ENCODE measurements around the gene ROBO4.

The ROBO4 gene

DNA sequence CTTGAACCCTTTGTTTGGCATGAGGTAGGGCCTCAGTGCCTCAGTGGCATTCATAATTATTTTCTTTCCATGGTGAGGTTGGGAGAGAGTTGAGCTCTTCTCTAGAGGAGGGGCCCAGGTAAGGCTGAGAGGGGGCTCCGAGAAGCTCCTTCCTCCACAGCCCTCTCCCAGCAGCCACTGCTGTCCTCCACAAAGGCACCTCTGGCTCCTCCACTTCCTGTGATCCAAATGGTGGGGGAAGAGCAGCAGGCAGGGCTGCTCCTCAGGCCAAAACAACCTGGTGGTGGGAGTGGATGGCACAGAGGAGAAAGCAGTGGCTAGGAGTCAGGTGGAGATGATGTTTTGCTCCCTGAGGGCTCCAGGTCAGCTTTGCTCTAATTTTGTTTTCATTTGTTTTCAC, 13.3 kb downstream of the ROBO4 start:
- TF ChIP-seq, protein P1, sequence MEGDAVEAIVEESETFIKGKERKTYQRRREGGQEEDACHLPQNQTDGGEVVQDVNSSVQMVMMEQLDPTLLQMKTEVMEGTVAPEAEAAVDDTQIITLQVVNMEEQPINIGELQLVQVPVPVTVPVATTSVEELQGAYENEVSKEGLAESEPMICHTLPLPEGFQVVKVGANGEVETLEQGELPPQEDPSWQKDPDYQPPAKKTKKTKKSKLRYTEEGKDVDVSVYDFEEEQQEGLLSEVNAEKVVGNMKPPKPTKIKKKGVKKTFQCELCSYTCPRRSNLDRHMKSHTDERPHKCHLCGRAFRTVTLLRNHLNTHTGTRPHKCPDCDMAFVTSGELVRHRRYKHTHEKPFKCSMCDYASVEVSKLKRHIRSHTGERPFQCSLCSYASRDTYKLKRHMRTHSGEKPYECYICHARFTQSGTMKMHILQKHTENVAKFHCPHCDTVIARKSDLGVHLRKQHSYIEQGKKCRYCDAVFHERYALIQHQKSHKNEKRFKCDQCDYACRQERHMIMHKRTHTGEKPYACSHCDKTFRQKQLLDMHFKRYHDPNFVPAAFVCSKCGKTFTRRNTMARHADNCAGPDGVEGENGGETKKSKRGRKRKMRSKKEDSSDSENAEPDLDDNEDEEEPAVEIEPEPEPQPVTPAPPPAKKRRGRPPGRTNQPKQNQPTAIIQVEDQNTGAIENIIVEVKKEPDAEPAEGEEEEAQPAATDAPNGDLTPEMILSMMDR (IDR thresholded peaks at IDR 0.05; ENCODE audit: insufficient read depth, missing control alignments), result no peak
- no peak for FAIRE-seq

DNA sequence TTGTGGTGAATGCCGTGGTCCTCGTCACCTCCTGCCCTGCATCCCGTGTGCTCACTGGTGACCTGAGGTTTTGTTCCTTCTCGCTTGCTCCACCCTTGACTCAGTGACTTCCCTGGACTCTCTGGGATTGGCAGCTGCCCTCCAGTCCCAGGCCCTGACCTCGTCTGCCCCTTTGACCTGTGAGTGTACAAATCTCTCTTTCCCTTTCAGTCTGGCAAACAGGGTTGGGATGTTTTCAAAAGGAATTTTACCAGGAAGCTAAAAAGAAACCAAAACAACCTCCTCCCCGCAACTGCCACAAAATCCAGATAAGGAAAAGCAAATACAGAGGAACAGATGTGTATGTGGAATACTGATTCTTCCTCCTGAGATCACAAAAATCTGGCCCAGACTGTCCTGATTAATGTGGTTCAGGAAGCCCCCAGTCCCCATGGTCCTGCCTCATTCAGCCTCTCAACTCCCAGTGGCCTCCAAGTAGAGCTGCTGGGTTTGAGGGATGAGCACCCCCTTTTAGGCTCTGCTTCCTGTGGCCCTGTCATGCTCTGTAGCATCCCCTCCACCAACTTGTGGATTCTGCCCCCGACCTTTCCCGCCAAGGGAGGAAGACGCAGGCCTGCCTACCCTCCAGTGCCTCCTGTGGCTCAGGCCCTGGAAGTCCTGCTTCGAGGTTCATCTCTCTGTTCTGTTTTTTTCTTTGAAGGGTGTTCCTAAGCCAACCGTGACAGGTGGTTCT, 15.2 kb downstream of the ROBO4 start:
- TF ChIP-seq, protein P1 (IDR thresholded peaks at IDR 0.05; ENCODE audit: insufficient read depth, missing control alignments), result no peak
- FAIRE-seq, result no peak
- peak; percentile 6 for DNase-seq (ENCODE audit: insufficient read length, low spot score)

More for the DNA sequence above, 13.3 kb downstream of the ROBO4 start:
- DNase-seq (ENCODE audit: insufficient read length, low spot score), result peak; percentile 14

DNA sequence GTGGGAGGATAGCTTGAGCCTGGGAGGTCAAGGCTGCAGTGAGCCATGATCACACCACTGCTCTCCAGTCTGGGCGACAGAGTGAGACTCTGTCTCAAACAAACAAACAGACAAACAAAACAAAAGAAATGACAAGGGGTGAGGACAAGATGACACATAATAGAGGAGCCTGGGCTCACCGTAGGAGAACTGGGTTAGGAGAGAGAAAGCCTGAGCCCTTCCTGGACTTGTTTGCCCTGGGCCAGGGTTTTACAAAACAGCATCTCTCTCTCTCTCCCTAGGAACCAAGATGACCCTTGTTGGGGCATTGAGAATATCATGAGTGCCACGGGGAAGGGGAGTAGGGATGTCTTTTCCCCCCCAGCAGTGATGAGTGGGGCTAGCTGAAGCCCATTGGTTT, 16.7 kb downstream of the ROBO4 start:
- TF ChIP-seq, protein P1 (IDR thresholded peaks at IDR 0.05; ENCODE audit: insufficient read depth, missing control alignments), result no peak
- FAIRE-seq, result no peak
- peak; percentile 8 for DNase-seq (ENCODE audit: insufficient read length, low spot score)

DNA sequence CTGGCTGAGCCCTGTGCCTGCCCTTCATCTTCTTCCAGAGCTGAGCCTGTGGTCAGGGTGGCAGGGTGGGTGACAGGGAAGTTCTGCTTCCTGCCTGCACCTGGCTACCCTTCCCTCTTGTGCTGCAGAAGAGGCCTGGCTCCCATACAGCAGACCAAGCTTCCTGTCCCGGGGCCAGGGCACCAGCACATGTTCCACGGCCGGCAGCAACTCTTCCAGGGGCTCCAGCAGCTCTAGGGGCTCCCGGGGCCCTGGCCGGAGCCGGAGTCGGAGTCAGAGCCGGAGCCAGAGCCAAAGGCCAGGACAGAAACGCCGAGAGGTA, 17.4 kb downstream of the ROBO4 start:
- TF ChIP-seq, protein P1 (IDR thresholded peaks at IDR 0.05; ENCODE audit: insufficient read depth, missing control alignments), result no peak
- DNase-seq (ENCODE audit: insufficient read length, low spot score) (no peak), FAIRE-seq (no peak)

DNA sequence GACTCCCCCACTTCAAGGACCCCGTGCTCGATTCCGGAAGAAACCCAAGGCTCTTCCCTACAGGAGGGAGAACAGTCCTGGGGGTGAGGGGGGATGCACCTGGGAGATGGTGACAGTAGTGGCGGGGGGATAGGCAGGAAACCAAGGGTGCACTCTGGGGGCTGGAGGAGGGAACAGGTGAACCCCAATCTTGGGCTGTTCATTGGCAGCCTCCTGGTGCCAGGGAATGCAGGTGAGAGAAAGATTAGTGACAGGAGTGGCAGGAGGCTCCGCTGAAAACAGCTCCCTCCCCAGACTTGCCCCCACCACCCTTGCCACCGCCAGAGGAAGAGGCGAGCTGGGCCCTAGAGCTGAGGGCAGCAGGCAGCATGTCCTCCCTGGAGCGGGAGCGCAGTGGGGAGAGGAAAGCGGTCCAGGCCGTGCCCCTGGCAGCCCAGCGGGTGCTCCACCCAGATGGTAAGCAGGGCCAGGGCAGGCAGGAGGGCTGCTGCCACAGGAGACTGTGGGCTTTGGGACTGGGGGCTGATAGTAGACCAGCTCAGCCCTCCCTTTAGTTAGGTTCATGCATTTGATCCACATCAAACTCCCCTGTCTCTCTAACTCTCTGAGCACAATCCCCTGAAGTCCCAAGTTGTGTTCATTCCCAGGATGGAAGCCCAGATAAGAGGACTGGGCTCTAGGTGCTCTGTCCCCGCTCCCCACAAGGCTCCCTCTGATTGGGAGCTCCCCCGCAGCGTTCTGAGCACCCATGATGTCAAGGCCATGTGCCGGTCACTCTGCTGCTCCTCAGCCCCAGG, 18.0 kb downstream of the ROBO4 start:
- DNase-seq (ENCODE audit: insufficient read length, low spot score) (peak; percentile 6), FAIRE-seq (no peak)
- TF ChIP-seq, protein P1 (IDR thresholded peaks at IDR 0.05; ENCODE audit: insufficient read depth, missing control alignments), result no peak

DNA sequence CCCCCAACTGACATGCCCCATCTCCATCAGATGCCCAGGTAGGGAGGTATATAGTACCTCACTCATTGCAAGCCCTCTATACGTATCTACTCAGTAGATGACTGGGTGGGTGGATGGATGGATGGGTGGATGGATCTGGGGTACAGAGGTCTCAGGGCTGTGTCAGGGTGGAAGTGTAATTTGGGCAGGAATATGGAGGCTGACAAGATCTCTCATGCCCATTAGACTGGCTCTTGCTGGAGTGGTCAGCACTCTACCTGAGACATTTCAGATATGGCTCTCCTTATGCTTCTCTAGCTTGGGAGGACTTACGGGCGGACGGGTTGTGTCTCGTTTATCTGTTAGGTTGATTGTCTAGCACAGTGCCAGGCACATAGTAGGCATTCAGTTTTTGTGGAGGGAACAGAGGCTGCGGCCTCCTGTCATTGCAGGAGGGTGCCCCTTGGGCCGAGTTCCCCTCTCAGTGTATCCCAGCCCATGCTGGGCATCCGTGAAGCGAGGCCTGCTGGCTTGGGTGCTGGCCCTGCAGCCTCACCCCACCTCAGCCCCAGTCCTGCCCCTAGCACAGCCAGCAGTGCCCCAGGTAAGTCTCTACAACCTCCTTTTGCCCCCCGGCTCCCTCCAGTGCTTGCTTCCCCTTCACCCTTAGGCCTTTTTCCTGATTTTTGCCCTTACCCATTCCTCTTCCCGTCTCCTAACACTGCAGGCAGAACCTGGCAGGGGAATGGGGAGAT, 18.7 kb downstream of the ROBO4 start:
- FAIRE-seq (no peak), DNase-seq (ENCODE audit: insufficient read length, low spot score) (no peak)
- TF ChIP-seq, protein P1 (IDR thresholded peaks at IDR 0.05; ENCODE audit: insufficient read depth, missing control alignments), result no peak

Data from D721Med (cell line).